ENCODE data around the gene THBD.

THBD gene

DNA sequence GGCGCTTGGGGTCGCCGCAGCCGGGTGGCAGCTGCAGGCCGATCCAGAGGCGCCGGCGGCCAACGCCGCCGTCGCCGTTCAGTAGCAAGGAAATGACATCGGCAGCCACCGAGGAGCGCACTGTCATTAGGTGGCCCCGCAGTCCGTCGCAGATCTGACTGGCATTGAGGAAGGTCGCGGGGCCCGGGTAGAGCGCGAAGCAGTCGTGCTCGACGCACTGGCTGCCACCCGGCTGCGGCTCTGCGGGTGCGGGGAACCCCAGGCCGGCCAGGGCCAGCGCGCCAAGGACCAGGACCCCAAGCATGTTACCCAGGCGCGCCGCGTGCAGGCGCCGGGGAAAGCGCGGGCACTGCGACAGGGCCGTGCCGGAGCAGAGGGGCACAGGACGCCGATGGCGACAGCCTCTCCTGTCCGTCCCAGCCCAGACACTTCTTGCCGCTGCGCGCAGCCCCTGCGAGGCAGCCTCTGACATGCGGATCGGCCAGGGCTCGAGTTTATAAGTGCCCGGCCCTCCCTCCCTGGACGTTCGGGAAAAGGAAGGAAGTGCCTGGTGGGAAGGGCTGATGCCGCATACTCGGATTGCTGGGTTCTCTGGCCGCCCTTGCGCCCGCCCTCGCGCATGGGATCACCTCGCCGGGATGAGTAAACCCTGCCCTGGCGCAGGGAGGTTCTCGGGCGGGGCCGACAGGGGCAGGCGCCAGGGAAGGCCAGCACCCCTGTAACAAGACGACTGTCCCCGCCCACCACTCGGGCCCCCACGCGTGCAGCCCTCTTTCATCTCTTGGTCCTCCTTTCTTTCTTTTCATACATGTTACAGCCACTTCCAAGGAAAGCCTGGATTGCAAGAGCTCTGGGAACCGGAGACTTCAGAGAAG lies at the start of gene THBD:
TSS of gene THBD (minus strand) at position 472 of the 875 bp plus-strand sequence. CDS start at position 304, 168 bp downstream.
- no peak for DNase-seq

DNA sequence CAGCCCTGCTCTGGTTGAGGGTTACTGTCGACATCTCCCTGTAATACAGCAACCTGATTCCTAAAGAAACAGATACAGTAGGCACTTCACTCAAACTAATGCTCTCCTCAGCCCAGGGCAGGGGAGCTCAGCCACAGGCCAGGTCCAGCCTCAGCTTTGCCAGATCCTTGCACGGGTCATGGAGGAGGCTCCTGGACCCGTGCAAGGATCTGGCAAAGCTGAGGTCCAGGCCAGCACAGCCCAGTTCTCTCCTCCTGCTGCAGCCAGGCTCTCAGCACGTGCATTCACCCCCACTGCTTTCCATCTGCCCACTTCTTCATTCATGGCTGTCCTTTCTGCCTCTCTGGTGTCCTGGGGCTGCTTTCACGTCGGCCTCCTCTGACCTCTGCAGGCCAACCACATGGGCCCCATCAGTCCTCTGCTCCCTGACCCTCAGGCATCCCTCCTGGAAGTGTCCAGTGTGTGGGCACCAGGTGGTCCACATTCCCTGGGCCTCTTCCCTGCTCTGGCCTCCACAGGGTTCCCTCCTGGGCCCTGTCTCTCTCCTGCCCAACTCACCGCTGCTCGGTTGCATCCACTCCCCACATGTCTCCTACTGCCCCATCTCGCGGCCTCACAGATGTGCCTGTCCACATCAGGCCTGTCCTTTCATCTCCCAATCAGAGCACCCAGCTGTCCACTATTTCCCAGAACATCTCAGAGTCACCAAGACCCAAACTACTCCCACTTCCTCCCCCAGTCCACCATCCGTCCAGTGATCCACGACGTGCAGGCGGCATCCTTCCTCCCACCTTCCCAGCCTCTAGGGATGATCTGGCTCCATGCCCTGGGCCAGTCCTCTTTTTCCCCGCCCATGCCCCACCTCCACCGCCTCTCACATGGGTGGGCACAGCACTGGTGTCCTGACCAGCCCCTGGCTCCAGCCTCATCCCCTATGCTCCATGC lies 48.4 kb upstream of the THBD start:
- no peak for DNase-seq

DNA sequence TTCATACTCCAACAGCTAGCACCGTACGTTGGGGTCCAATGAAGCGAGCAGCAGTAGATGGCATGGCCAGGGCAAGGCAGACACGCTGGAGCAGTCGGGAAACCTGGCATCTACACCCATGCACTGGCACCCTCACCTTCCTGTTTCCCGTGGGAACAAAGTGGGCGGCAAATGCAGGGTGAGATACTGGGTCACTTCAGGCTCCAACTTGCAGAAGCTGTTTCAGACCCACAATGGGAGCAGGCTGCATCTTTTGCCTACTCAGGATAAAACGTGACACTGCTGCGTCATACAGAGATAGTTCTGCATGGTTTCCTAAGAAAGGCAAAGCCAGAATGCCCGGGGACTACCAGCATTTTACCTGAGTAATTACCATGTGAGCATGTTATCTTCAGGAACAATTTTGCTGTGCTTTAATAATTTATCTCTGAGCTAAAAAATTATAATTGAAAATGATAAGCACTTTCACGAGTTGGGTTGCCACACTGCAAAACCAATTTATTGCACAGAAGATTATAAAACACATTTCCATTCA lies 47.6 kb upstream of the THBD start:
- no peak for DNase-seq

DNA sequence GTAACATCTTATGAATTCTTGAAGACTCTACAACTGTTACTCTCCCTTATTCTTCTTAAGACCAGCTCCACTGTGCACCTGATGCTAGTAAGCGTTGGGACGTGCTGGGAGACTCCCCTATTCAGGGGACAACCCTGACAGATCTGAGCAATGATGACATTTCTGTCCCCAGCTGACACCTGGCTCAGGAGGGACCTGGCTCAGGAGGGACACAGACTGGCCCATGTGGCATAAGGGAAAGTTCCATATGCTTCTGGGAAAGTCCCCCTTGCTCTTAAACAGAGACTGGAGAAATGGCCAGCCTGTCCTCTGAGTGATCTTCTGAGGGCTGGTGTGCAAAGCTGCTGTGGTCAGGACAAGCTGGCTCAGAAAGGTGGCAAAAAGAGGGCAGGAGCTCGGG lies 46.6 kb upstream of the THBD start:
- DNase-seq = no peak

- DNase-seq = no peak
These were observed 46.0 kb upstream of the THBD start for GRCh38 chr20:23095499-23095898.

- no peak for DNase-seq
These were observed 45.5 kb upstream of the THBD start for GRCh38 chr20:23094927-23095326.

- DNase-seq = no peak
These were observed 44.9 kb upstream of the THBD start for GRCh38 chr20:23094213-23094896.

- no peak for DNase-seq
These were observed 44.1 kb upstream of the THBD start for GRCh38 chr20:23093613-23094012.

GRCh38 chr20:23092861-23093495 lies 43.5 kb upstream of the THBD start:
- DNase-seq = no peak

DNA sequence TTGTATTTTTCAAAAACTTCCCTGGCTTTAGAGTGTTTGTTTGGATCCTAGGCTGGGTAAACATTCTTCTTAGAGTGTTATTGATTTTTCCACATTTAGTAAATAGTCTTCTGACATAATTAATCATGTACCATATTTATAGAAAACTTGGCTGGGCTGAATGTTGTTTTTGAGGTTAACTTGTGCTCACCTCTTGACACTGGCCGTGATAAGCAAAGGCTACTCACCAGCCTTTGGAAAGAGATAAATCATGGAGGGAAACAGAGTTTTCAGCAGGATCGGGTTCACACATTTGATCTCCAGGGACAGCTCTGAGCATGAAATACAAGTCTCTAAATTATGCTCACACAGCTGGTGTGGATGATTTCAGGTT lies 42.9 kb upstream of the THBD start:
- no peak for DNase-seq

DNA sequence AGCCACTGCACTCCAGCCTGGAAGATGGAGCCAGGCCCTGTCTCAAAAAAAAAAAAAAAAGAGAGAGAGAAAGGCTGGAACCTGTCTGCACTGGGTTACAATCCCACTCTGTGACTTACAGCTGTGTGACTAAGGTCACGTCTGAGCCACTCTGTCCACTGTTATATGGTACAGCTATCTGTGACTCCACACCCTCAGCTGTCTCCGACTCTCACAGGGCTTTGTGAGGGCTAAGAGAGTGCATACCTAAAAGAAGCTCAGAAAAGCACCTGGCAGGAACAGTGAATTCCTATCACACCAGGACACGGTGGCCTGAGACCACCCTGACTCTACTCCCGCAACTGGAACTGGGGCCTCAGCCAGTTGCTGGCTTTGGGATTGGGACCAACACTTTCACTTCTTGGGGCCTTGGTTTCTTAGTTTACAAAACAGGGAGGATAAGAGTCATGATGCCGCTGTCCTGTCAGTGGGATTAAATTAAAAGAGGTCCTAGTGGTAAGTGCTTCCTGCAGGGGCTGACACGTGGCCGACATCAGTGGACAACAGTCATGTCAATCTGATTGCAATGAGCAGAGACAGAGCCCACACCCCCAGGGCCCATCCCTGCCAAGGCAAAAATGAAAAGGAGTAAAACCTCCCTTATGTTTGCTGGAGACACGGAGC lies 42.4 kb upstream of the THBD start:
- no peak for DNase-seq

DNA sequence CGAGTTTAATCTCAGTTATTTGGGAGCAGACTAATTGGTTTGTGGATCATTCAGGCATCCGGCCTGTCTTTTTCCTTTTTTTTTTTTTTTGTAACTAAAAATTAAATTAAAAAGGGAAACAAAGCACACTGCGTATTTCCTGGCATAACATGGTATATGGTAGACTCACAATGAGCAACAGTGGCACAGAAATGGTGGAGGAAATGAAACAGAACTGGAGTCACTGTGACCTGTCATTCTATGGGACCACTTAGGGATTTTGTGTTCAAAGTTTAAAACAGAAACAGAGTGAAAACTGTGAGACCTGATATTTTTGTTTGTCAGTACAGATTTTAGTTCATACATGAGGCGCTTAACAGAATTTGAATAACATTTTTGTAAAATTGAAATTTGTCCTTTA lies 41.4 kb upstream of the THBD start:
- DNase-seq = no peak

DNA sequence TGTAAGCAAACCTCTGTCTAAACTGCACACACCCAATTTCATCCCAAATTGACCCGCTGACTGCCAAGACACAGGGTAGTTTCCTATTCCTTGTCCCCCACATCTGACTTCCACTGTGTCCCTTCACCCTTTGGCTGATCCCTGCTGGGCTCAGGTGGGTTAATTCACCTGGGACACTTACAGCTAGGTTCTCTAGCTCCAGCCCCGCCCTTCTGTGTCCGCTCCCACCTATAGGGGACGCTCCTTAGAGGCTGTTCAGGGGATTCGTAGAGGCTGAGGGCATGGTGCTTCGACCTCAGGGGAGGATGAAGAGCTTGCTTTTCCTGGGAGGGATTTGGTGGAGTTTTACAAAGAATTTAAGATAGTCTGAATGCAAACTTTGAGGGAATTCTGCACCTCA lies 40.7 kb upstream of the THBD start:
- no peak for DNase-seq

- DNase-seq = no peak
These were observed 39.4 kb upstream of the THBD start for GRCh38 chr20:23088866-23089265.

- no peak for DNase-seq
These were observed 38.2 kb upstream of the THBD start for GRCh38 chr20:23087587-23088251.

- DNase-seq = no peak
These were observed 37.5 kb upstream of the THBD start for GRCh38 chr20:23086931-23087411.

- DNase-seq = no peak
These were observed 36.6 kb upstream of the THBD start, which contains the start of gene CD93 for GRCh38 chr20:23086056-23086566. CD93 (minus strand) TSS chr20:23086324; CDS start chr20:23086192, 132 bp downstream.

DNA sequence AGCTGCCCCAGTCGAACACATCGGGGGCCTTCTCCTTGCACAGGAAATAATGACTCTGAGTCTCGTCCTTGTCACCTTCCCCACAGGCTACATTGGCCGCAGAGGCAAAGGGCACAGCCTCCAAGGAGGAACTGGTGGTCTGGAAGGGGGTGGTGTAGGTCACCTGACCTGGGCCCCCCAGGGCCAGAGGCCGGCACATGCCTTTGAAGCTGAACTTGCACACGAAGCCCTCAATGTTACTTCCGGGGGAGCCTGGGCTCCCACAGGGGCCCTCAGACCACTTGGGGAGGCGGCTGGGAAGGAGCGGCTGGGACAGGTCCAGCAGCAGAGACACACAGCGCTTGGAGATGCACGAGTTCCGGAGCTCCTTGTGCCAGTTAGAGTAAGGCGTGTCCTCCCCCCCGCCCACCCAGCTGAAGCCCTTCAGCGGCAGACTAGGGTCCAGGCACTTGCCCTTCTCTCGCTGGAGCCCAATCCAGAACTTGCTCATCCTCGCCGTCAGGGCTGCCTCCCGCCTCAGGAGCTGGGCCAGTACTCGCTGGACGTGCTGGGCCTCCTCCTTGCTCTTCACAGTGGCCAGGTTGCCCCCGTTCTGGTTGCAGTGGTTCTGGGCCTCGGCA lies 36.1 kb upstream of the THBD start:
- no peak for DNase-seq

DNA sequence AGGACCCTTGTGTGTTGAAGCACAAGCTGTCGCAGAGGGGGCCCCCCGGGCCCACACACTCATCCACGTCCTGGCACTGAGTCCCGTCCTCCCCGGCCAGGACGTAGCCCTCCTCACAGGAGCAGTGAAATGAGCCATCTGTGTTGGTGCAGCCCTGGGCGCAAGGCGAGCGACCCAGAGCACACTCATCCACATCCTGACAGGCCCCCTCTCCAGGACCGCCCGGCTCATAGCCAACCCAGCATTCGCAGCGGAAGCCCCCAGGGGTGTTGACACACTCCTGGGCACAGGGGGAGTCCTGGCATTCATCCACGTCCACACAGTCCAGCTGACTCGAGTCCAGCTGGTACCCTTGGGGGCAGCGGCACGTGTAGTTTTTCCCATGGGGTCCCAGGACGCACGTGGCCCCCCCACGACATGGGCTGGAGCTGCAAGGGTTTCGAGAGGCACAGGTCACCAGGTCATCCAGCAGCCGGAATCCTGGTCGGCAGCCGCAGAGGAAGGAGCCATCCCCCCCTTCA lies 35.4 kb upstream of the THBD start:
- DNase-seq = no peak

GRCh38 chr20:23084282-23084844 lies 34.9 kb upstream of the THBD start:
- DNase-seq = no peak
